CD4-positive, alpha-beta T cell (primary cell): ENCODE results near the gene PACSIN1. TPM values are rescaled to one million over a fixed set of nuclear protein-coding genes. Genes with fewer than 3 reads are reported as not detected.

Experiments
- ATAC-seq: fragments of 200-7000 bp; cut with Tn5 transposase; one replicate; pipeline ENCODE4 v1.10.0; 2022; ENCODE audit warnings: mild to moderate bottlenecking; ENCODE audit not compliant: poor library complexity
- CTCF ChIA-PET: fragments of 350-600 bp; sonication (Branson Sonifier 250); formaldehyde crosslinking; loops from one replicate; lab custom pipeline; 2021; ENCODE audit warnings: antibody characterized with exemption, inconsistent platforms; lab: Charles Lee
- POLR2A ChIA-PET: fragments of 350-600 bp; sonication (Branson Sonifier 250); formaldehyde crosslinking; loops from one replicate; lab custom pipeline; 2021; ENCODE audit warnings: antibody characterized with exemption, inconsistent platforms; lab: Charles Lee
- DNase-seq, 14 experiments: peaks; one replicate each; pipeline ENCODE4 v3.0.0-alpha.2; 2013 to 2020; ENCODE audit warnings: mixed read lengths in 2 of 14
- H3K27ac ChIP-seq, 2 donors: one replicate each; pipeline versions ENCODE4 v1.5.1 to v1.7.0; 2013; ENCODE audit warnings: low read length in 2 of 2, low read depth in 1 of 2, mild to moderate bottlenecking in 1 of 2
- H3K27me3 ChIP-seq, 2 experiments: 1 replicate in 1 of 2; 2 replicates in 1 of 2; pipeline versions ENCODE4 v1.6.1 to v1.7.0; 2013; ENCODE audit warnings: low read length in 2 of 2, control low read depth in 1 of 2, mild to moderate bottlenecking in 1 of 2, moderate library complexity in 1 of 2; ENCODE audit not compliant: insufficient read depth in 2 of 2, control insufficient read depth in 1 of 2
- H3K36me3 ChIP-seq: one replicate; pipeline ENCODE4 v1.6.1; 2013; ENCODE audit warnings: low read length, control low read depth; ENCODE audit not compliant: insufficient read depth
- H3K4me1 ChIP-seq: one replicate; pipeline ENCODE4 v1.6.1; 2013; ENCODE audit warnings: low read length, control low read depth; ENCODE audit not compliant: insufficient read depth
- H3K4me3 ChIP-seq: one replicate; pipeline ENCODE4 v1.5.1; 2013; ENCODE audit warnings: mild to moderate bottlenecking, low read length, moderate library complexity
- H3K9me3 ChIP-seq, 2 experiments: 1 replicate in 1 of 2; 2 replicates in 1 of 2; pipeline versions ENCODE4 v1.6.1 to v1.7.0; 2013; ENCODE audit warnings: low read length in 2 of 2, mild to moderate bottlenecking in 2 of 2, control low read depth in 1 of 2, moderate library complexity in 1 of 2; ENCODE audit not compliant: control insufficient read depth in 1 of 2, insufficient read depth in 1 of 2
- H3K27ac Mint-ChIP-seq: one replicate; pipeline ENCODE4 v1.8.0; 2020; ENCODE audit warnings: mixed read lengths
- H3K27me3 Mint-ChIP-seq: one replicate; pipeline ENCODE4 v1.8.0; 2021; ENCODE audit warnings: mixed read lengths
- H3K36me3 Mint-ChIP-seq: one replicate; pipeline ENCODE4 v1.8.0; 2021; ENCODE audit warnings: low read depth, mixed read lengths
- H3K4me1 Mint-ChIP-seq: one replicate; pipeline ENCODE4 v1.8.0; 2021; ENCODE audit warnings: low read depth, mixed read lengths
- H3K4me3 Mint-ChIP-seq: one replicate; pipeline ENCODE4 v1.8.0; 2020; ENCODE audit warnings: mild to moderate bottlenecking, mixed read lengths
- H3K9me3 Mint-ChIP-seq: one replicate; pipeline ENCODE4 v1.8.0; 2020; ENCODE audit warnings: mixed read lengths
- intact Hi-C, 2 experiments: fragments of 100-400 bp; cut with DNase I in 1 of 2; cut with micrococcal nuclease in 1 of 2; formaldehyde crosslinking; loops; one replicate each; pipeline versions ENCODE4 v1.15.1 to v1.9.0; 2023 to 2025; cut with DNase I, micrococcal nuclease
- total RNA-seq, 174 experiments: library from RNA in 2 of 174; stranded (reverse) in 2 of 174; gene quantifications; one replicate each; pipeline ENCODE4 v1.2.3 and lab custom pipeline; 2021 to 2026
- TF ChIP-seq, protein P1 (sequence below): fragments of 200-600 bp; IDR thresholded peaks from one replicate; pipeline ENCODE4 v1.8.0; 2022; ENCODE audit warnings: antibody characterized with exemption, mild to moderate bottlenecking

The PACSIN1 gene
- total RNA-seq, 2 experiments from 2014 or later: 1.3 to 1.4 TPM

DNA sequence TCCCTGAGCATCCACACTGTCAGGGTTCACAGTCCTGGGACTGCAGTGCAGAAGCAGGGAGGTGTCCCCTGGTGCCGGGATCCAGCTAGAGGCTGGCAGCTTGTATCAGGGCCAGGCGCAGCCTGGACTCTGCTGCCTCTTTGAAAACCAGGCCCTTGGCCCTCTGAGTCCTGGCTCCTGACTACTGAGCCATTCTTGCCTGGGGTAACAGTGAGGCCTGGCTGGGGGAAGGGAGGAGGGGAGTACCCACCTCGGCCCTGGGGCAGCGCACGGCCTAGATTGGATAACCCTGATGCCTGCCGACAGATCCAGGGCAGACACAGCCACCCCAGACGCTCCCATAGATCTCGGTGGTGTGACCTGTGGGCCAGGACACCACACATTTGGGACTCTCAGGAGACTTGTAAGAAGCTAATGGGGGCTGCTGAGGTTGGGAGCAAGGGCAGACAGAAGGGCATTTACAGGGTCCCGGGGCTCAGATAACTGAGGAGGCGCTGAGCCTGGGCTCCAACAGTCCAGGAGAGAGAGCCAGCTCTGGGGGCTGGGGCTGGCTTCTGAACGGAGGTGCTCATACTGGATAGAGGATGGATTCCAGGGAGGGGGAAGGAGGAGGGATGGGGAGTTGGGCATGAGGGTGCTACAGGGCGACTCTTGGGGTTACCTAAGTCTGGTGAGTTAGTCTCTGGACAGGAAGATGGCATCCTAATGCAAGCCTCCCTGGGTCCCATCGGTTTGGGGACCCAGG lies 59.7 kb downstream of the PACSIN1 start:
- CTCF ChIA-PET: no interaction called here
- intact Hi-C loops: loop anchor here in 1 of 2 experiments (2.0 to 10.0 kb wide), 9 partner anchors 98 to 741 kb away; partner anchors contain the start of genes ANKS1A, BLTP3A, HMGA1 and ILRUN

DNA sequence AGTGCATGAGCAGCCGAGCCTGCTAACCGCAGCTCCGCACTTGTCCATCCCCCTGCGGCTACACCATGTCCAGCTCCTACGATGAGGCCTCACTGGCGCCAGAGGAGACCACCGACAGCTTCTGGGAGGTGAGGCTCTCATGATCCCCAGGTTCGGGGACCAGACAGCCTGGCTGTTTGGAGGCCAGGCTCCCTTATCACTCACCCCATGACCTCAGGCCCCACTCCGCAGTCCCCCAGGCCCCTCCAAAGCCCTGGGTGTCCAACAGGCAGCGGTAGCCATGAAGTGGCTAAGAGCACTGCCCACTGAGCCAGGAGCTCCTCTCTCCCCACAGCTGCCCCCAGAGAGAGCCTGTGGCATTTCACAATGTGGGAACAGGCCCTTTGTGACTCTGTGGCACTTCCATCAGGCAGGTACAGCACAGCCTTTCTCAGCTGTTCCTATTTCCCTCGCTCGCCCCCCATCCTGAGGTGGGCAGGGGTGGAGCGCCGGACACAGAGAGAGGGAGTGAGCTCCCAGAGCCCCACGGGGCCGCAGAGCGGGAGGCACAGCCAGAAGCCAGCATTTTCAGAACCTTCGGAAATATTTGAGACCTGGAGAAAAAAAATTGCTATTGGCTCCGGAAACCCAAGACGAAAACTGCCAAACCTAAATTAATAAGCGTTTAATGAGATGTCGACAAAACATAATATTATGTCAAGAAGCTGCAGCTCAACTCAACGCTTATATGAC lies 60.5 kb downstream of the PACSIN1 start:
- peak overlapping the region; percentile 75 for H3K27ac Mint-ChIP-seq
- ATAC-seq (no peak), DNase-seq (peak in 2 of 14 experiments; percentile 9 to 35)
- no peaks in the 10 kb centered on the region for H3K27me3 Mint-ChIP-seq
- Histone ChIP-seq H3K27me3 (no peaks in the 10 kb centered on the region), H3K27ac (no peak overlapping the region), H3K36me3 (no peaks in the 10 kb centered on the region), H3K4me3 (peak overlapping the region; percentile 6), H3K9me3 (no peaks in the 10 kb centered on the region), H3K4me1 (peaks cover 15% of the 10 kb centered on the region)
- H3K4me1 Mint-ChIP-seq: peaks cover 11% of the 10 kb centered on the region
- H3K4me3 Mint-ChIP-seq: no peak overlapping the region
- CTCF ChIA-PET: interaction anchor here (1.1 to 1.9 kb wide), 3 partner anchors 57 to 277 kb away, joined by 3 to 6 read pairs (median 3); no protein-coding TSS in a partner anchor
- intact Hi-C loops: loop anchor here in 1 of 2 experiments (2.0 to 10.0 kb wide), 9 partner anchors 99 to 742 kb away; partner anchors contain the start of genes ANKS1A, BLTP3A, HMGA1 and ILRUN
- no peaks in the 10 kb centered on the region for H3K9me3 Mint-ChIP-seq
- H3K36me3 Mint-ChIP-seq: no peaks in the 10 kb centered on the region
- POLR2A ChIA-PET: interaction anchor here (0.6 to 2.0 kb wide), 2 partner anchors 100 to 265 kb away, joined by 3 to 5 read pairs; partner anchors contain the start of gene RPS10
- TF ChIP-seq, protein P1, sequence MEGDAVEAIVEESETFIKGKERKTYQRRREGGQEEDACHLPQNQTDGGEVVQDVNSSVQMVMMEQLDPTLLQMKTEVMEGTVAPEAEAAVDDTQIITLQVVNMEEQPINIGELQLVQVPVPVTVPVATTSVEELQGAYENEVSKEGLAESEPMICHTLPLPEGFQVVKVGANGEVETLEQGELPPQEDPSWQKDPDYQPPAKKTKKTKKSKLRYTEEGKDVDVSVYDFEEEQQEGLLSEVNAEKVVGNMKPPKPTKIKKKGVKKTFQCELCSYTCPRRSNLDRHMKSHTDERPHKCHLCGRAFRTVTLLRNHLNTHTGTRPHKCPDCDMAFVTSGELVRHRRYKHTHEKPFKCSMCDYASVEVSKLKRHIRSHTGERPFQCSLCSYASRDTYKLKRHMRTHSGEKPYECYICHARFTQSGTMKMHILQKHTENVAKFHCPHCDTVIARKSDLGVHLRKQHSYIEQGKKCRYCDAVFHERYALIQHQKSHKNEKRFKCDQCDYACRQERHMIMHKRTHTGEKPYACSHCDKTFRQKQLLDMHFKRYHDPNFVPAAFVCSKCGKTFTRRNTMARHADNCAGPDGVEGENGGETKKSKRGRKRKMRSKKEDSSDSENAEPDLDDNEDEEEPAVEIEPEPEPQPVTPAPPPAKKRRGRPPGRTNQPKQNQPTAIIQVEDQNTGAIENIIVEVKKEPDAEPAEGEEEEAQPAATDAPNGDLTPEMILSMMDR: no peak

More for the DNA sequence above, 59.7 kb downstream of the PACSIN1 start:
- no peaks in the 10 kb centered on the region for H3K27me3 ChIP-seq
- TF ChIP-seq, protein P1: no peak
- H3K27ac Mint-ChIP-seq: no peak overlapping the region
- H3K36me3 Mint-ChIP-seq: no peaks in the 10 kb centered on the region
- DNase-seq (no peak), ATAC-seq (no peak)
- no peak overlapping the region for H3K27ac ChIP-seq
- POLR2A ChIA-PET: no interaction called here
- no peak overlapping the region for H3K4me3 Mint-ChIP-seq
- no peaks in the 10 kb centered on the region for H3K9me3 Mint-ChIP-seq
- H3K27me3 Mint-ChIP-seq: no peaks in the 10 kb centered on the region
- no peaks in the 10 kb centered on the region for H3K9me3 ChIP-seq
- no peaks in the 10 kb centered on the region for H3K36me3 ChIP-seq
- H3K4me1 Mint-ChIP-seq: peaks cover 11% of the 10 kb centered on the region
- H3K4me1 ChIP-seq: peaks cover 15% of the 10 kb centered on the region
- no peak overlapping the region for H3K4me3 ChIP-seq

DNA sequence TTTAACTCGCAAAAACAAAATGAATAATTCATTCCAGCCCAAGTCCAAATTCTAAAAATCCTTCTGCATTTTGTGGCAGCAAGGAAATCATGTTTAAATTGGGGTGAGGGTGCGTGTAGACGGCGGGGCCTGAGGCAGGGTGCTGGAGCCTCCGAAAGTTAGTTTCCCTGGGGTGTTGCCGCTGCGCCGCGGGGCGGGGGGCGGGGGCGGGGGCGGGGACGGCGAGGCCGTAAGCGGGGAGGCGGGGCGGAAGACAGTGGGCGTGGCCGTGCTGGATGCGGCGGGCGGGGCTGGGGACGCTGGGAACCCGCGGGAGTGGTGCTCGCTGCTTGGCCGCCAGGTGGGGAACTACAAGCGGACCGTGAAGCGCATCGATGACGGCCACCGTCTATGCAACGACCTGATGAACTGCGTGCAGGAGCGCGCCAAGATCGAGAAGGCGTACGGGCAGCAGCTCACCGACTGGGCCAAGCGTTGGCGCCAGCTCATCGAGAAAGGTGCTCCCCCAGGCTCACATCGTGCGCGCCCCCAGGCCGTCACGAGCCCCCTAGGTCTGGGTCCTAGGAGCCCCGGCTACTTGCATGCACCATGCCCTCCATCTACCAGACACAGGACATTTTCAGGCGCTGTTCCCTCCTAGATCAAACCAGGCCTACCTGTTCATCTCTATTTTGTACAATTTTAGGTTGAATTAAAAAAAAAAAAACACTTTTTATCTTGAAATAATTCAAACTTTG lies 61.3 kb downstream of the PACSIN1 start:
- peak; percentile 98 for ATAC-seq
- H3K4me3 ChIP-seq: peak overlapping the region; percentile 26
- peak overlapping the region; percentile 54 for H3K4me3 Mint-ChIP-seq

More for the DNA sequence above, 61.3 kb downstream of the PACSIN1 start:
- Mint-ChIP-seq H3K27ac (peak overlapping the region; percentile 75), H3K36me3 (no peaks in the 10 kb centered on the region), H3K9me3 (no peaks in the 10 kb centered on the region), H3K4me1 (peaks cover 11% of the 10 kb centered on the region), H3K27me3 (no peaks in the 10 kb centered on the region)
- TF ChIP-seq, protein P1: peak; percentile 78
- intact Hi-C loops: loop anchor here (1.0 to 10.0 kb wide), 10 partner anchors 82 to 742 kb away; partner anchors contain the start of genes ANKS1A (in 1 of the 2), BLTP3A (in 1 of the 2), HMGA1 (in 1 of the 2) and ILRUN (in 1 of the 2)
- H3K36me3 ChIP-seq: no peaks in the 10 kb centered on the region
- no peaks in the 10 kb centered on the region for H3K9me3 ChIP-seq
- ChIA-PET CTCF (interaction anchor here (0.8 to 1.9 kb wide), 5 partner anchors 33 to 278 kb away, joined by 3 to 6 read pairs (median 3); partner anchors contain the start of gene BLTP3A), POLR2A (interaction anchor here (0.6 to 2.0 kb wide), 3 partner anchors 73 to 264 kb away, joined by 3 to 5 read pairs (median 3); partner anchors contain the start of gene RPS10)
- H3K27ac ChIP-seq: no peak overlapping the region
- DNase-seq: peak; percentile 94 to 99 (median 97)
- H3K27me3 ChIP-seq: no peaks in the 10 kb centered on the region
- H3K4me1 ChIP-seq: peaks cover 15% of the 10 kb centered on the region
